Measurements from ENCODE around the gene ZP2. TPM values are rescaled to one million over a fixed set of nuclear protein-coding genes. Genes with fewer than 3 reads are reported as not detected.

ZP2 gene
- total RNA-seq, 2 experiments from 2014 or later: not detected

DNA sequence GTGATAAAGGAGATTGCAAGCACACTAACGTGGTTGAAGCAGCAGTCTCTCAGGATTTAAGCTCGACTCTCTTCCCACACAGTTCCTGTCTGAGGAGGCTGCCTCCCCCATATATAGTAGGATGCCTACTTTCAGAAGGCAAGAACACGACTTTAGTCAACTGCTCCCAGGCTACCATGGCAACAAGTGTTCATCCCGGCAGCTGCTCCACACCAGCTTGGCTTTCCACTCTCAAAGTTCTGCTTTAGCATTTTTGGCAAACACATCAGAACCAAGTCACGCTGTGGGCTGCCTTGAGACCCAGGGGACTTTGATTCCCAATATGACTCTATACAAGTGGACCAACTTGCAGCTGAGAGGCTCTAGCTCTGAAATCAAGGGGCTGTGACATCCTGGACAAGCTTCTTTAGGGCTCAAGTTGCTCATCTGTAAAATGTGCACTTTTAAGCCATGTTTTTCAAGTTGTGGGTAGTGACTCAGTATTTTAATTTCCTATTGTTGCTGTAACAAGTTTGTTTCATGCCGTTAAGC is 16.5 kb downstream of the ZP2 start:
- peaks cover 6% of the 10 kb centered on the region for H3K4me1 Mint-ChIP-seq (ENCODE audit: low read depth)
- peaks cover 4% of the 10 kb centered on the region for H3K9me3 Mint-ChIP-seq
- no peak for DNase-seq
- no peak overlapping the region for H3K27ac Mint-ChIP-seq
- ChIA-PET POLR2A (interaction anchor here (0.8 kb wide), 1 partner anchor 111 kb away, joined by 3 read pairs; no protein-coding TSS in a partner anchor), CTCF (no interaction called here)
- intact Hi-C loops (cut with micrococcal nuclease): no loop called here
- peaks cover 29% of the 10 kb centered on the region for H3K27me3 Mint-ChIP-seq
- no peaks in the 10 kb centered on the region for H3K36me3 Mint-ChIP-seq (ENCODE audit: low read depth)
- H3K4me3 Mint-ChIP-seq: no peak overlapping the region
- ATAC-seq: no peak
- TF ChIP-seq, protein P1, sequence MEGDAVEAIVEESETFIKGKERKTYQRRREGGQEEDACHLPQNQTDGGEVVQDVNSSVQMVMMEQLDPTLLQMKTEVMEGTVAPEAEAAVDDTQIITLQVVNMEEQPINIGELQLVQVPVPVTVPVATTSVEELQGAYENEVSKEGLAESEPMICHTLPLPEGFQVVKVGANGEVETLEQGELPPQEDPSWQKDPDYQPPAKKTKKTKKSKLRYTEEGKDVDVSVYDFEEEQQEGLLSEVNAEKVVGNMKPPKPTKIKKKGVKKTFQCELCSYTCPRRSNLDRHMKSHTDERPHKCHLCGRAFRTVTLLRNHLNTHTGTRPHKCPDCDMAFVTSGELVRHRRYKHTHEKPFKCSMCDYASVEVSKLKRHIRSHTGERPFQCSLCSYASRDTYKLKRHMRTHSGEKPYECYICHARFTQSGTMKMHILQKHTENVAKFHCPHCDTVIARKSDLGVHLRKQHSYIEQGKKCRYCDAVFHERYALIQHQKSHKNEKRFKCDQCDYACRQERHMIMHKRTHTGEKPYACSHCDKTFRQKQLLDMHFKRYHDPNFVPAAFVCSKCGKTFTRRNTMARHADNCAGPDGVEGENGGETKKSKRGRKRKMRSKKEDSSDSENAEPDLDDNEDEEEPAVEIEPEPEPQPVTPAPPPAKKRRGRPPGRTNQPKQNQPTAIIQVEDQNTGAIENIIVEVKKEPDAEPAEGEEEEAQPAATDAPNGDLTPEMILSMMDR (IDR thresholded peaks at IDR 0.05): no peak

DNA sequence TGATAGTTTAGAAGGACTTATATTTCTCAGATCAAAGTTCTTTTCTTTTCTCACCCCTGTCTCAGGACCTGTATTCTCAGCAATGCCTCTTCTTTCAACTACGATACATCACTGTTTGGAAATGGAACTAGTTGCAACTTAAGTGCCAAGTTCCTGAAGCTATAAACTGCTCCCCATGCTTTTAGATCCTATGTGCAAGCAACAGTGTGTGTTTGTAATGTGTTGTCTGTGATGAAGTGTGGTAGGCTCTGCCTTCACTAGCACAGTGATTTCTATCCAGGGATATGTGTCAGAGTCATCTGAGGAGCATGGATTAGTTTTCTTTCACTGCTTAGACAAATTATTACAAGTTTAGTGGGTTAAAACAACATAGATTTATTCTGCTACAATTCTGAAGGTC is 18.4 kb downstream of the ZP2 start:
- Mint-ChIP-seq H3K27me3 (peaks cover 21% of the 10 kb centered on the region), H3K4me1 (ENCODE audit: low read depth) (peaks cover 6% of the 10 kb centered on the region), H3K27ac (no peak overlapping the region), H3K36me3 (ENCODE audit: low read depth) (no peaks in the 10 kb centered on the region), H3K4me3 (no peak overlapping the region), H3K9me3 (peaks cover 4% of the 10 kb centered on the region)
- no peak for ATAC-seq
- ChIA-PET CTCF (no interaction called here), POLR2A (interaction anchor here (1.1 kb wide), 1 partner anchor 15 kb away, joined by 3 read pairs; no protein-coding TSS in a partner anchor)
- no peak for DNase-seq
- intact Hi-C loops (cut with micrococcal nuclease): no loop called here
- TF ChIP-seq, protein P1 (IDR thresholded peaks at IDR 0.05): no peak

DNA sequence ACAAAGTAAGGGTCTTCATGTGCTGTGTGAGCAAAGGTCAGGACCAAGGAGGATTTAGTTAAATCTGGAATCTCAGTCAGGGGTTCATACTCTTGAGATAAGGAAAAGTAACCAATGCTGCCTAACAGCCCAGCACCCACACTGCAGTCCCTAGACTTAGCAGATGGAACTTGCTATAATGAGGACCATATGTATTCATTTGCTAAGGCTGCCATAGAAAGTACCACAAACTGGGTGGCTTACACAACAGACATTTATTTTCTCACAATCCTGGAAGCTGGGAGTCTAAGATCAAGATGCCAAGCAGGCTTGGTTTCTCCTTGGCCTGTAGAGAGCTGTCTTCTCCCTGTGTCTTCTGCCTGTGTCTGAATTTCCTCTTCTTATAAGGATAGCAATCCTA is 20.8 kb downstream of the ZP2 start:
- H3K4me3 Mint-ChIP-seq: no peak overlapping the region
- intact Hi-C loops (cut with micrococcal nuclease): no loop called here
- CTCF ChIA-PET: interaction anchor here (1.4 kb wide), 1 partner anchor 340 kb away, joined by 3 read pairs; no protein-coding TSS in a partner anchor
- no peak overlapping the region for H3K27ac Mint-ChIP-seq
- peaks cover 4% of the 10 kb centered on the region for H3K9me3 Mint-ChIP-seq
- no peaks in the 10 kb centered on the region for H3K36me3 Mint-ChIP-seq (ENCODE audit: low read depth)
- peaks cover 9% of the 10 kb centered on the region for H3K4me1 Mint-ChIP-seq (ENCODE audit: low read depth)
- POLR2A ChIA-PET: no interaction called here
- TF ChIP-seq, protein P1 (IDR thresholded peaks at IDR 0.05): no peak
- ATAC-seq (no peak), DNase-seq (no peak)
- peaks cover 19% of the 10 kb centered on the region for H3K27me3 Mint-ChIP-seq

DNA sequence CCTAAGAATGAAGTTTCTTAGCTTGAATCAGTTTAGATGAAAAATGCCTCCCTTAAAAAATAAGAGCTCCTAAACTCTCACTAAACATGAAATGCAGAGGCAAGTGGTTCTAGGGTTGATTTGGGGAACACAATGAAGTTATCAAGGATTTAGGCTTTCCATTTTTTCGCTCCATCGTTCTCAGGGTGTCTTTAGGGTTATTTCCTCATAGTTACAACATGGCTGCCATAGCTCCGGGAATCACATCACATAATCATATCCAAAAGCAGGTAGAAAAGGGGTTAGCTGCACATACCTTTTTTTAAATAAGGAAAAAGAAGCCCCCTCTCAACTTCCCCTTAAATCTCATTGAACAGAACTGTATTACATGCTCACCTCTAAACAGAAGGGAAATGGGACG is 21.4 kb downstream of the ZP2 start:
- CTCF ChIA-PET: interaction anchor here (1.4 to 2.3 kb wide), 4 partner anchors 12 to 340 kb away, joined by 3 to 13 read pairs (median 10); no protein-coding TSS in a partner anchor
- Mint-ChIP-seq H3K27ac (no peak overlapping the region), H3K4me1 (ENCODE audit: low read depth) (peaks cover 13% of the 10 kb centered on the region), H3K9me3 (peaks cover 8% of the 10 kb centered on the region), H3K4me3 (no peak overlapping the region), H3K27me3 (peaks cover 16% of the 10 kb centered on the region), H3K36me3 (ENCODE audit: low read depth) (peaks cover under 1% of the 10 kb centered on the region)
- TF ChIP-seq, protein P1 (IDR thresholded peaks at IDR 0.05): no peak
- POLR2A ChIA-PET: no interaction called here
- DNase-seq (no peak), ATAC-seq (no peak)
- intact Hi-C loops (cut with micrococcal nuclease): no loop called here

DNA sequence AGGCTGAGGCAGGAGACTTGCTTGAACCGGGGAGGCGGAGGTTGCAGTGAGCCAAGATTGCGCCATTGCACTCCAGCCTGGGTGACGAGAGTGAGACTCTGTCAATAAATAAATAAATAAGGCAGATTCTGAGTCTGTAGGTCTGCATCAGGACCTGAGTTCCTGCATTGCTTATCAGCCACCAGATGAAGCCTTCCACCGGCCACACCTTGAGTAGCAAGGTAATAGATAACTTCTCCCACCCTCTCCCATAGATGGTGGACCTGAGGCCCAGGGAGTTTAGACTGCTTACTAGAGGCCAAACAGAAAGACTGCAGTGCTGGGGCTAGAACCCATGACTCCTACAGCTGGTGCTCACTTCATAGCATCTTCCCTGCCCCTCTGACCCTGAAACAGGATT is 22.1 kb downstream of the ZP2 start:
- TF ChIP-seq, protein P1 (IDR thresholded peaks at IDR 0.05): no peak
- Mint-ChIP-seq H3K36me3 (ENCODE audit: low read depth) (peaks cover 6% of the 10 kb centered on the region), H3K27ac (no peak overlapping the region), H3K4me3 (no peak overlapping the region), H3K4me1 (ENCODE audit: low read depth) (peaks cover 15% of the 10 kb centered on the region), H3K9me3 (peaks cover 15% of the 10 kb centered on the region), H3K27me3 (peaks cover 9% of the 10 kb centered on the region)
- ATAC-seq: no peak
- no peak for DNase-seq
- ChIA-PET POLR2A (no interaction called here), CTCF (interaction anchor here (1.1 to 2.3 kb wide), 12 partner anchors 11 to 339 kb away, joined by 3 to 13 read pairs (median 4); no protein-coding TSS in a partner anchor)
- intact Hi-C loops (cut with micrococcal nuclease): loop anchor here (10.0 kb wide), 2 partner anchors 115 to 375 kb away; no protein-coding TSS in a partner anchor

Measured in activated CD8-positive, alpha-beta T cell treated with anti-CD3 and anti-CD28 coated beads for 36 hours (primary cell).